ENCODE measurements around the gene ZNF516. TPM values are rescaled to one million over a fixed set of nuclear protein-coding genes. Genes with fewer than 3 reads are reported as not detected.

ZNF516 gene
- total RNA-seq, 4 donors from 2014 or later: 20.5 to 55.4 (median 22.4) TPM

- H3K27ac ChIP-seq: no peak overlapping the region
- TF ChIP-seq CTCF (IDR thresholded peaks at IDR 0.05): no peak
- TF ChIP-seq EP300 (IDR thresholded peaks at IDR 0.05): no peak
- no peak for TF ChIP-seq POLR2AphosphoS5 (IDR thresholded peaks at IDR 0.05)
- no peak for TF ChIP-seq POLR2A (IDR thresholded peaks at IDR 0.05)
- whole genome bisulfite sequencing: 95% methylated on average over 3 of the region's 3 CpGs
- H3K36me3 ChIP-seq: no peaks in the 10 kb centered on the region
- no peak overlapping the region for H3K4me3 ChIP-seq
- DNase-seq (ENCODE audit: low spot score in 2 of 2): no peak
- H3K4me1 ChIP-seq: peaks cover 8% of the 10 kb centered on the region
- H3K27me3 ChIP-seq: no peaks in the 10 kb centered on the region
- peaks cover 14% of the 10 kb centered on the region for H3K9me3 ChIP-seq
Observed at GRCh38 chr18:76343938-76344569, 151.0 kb downstream of the ZNF516 start.

GRCh38 chr18:76340410-76340809 lies 154.6 kb downstream of the ZNF516 start:
- Histone ChIP-seq H3K27ac (no peak overlapping the region), H3K27me3 (no peaks in the 10 kb centered on the region), H3K9me3 (peaks cover 14% of the 10 kb centered on the region), H3K4me3 (no peak overlapping the region), H3K4me1 (no peaks in the 10 kb centered on the region), H3K36me3 (no peaks in the 10 kb centered on the region)
- WGBS: 89% methylated on average over 2 of the region's 2 CpGs
- no peak for DNase-seq (ENCODE audit: low spot score in 2 of 2)
- no peak for TF ChIP-seq CTCF (IDR thresholded peaks at IDR 0.05)
- no peak for TF ChIP-seq EP300 (IDR thresholded peaks at IDR 0.05)
- no peak for TF ChIP-seq POLR2A (IDR thresholded peaks at IDR 0.05)
- TF ChIP-seq POLR2AphosphoS5 (IDR thresholded peaks at IDR 0.05): no peak

- H3K27me3 ChIP-seq: no peaks in the 10 kb centered on the region
- H3K36me3 ChIP-seq: no peaks in the 10 kb centered on the region
- TF ChIP-seq POLR2A (IDR thresholded peaks at IDR 0.05) (no peak), CTCF (IDR thresholded peaks at IDR 0.05) (no peak), POLR2AphosphoS5 (IDR thresholded peaks at IDR 0.05) (no peak), EP300 (IDR thresholded peaks at IDR 0.05) (no peak)
- 61% methylated on average over 2 of the region's 2 CpGs for WGBS
- H3K9me3 ChIP-seq: peaks cover 14% of the 10 kb centered on the region
- H3K27ac ChIP-seq: no peak overlapping the region
- no peak for DNase-seq (ENCODE audit: low spot score in 2 of 2)
- no peak overlapping the region for H3K4me3 ChIP-seq
- H3K4me1 ChIP-seq: no peaks in the 10 kb centered on the region
Observed at GRCh38 chr18:76339246-76339620, 155.8 kb downstream of the ZNF516 start.

GRCh38 chr18:76338619-76339245 lies 156.3 kb downstream of the ZNF516 start:
- Histone ChIP-seq H3K36me3 (no peaks in the 10 kb centered on the region), H3K27ac (no peak overlapping the region), H3K4me1 (no peaks in the 10 kb centered on the region), H3K27me3 (no peaks in the 10 kb centered on the region), H3K4me3 (no peak overlapping the region), H3K9me3 (peaks cover 14% of the 10 kb centered on the region)
- TF ChIP-seq POLR2A (IDR thresholded peaks at IDR 0.05) (no peak), CTCF (IDR thresholded peaks at IDR 0.05) (no peak), POLR2AphosphoS5 (IDR thresholded peaks at IDR 0.05) (no peak), EP300 (IDR thresholded peaks at IDR 0.05) (no peak)
- no peak for DNase-seq (ENCODE audit: low spot score in 2 of 2)
- 48% methylated on average over 5 of the region's 5 CpGs for WGBS

- H3K4me1 ChIP-seq: no peaks in the 10 kb centered on the region
- peaks cover 14% of the 10 kb centered on the region for H3K9me3 ChIP-seq
- TF ChIP-seq CTCF (IDR thresholded peaks at IDR 0.05) (no peak), POLR2AphosphoS5 (IDR thresholded peaks at IDR 0.05) (no peak), POLR2A (IDR thresholded peaks at IDR 0.05) (no peak), EP300 (IDR thresholded peaks at IDR 0.05) (no peak)
- 91% methylated on average over 9 of the region's 9 CpGs for WGBS
- H3K27me3 ChIP-seq: no peaks in the 10 kb centered on the region
- H3K4me3 ChIP-seq: no peak overlapping the region
- H3K36me3 ChIP-seq: no peaks in the 10 kb centered on the region
- H3K27ac ChIP-seq: no peak overlapping the region
- DNase-seq (ENCODE audit: low spot score in 2 of 2): no peak
Observed at GRCh38 chr18:76338088-76338487, 157.0 kb downstream of the ZNF516 start.
